ENCODE data around the gene ARG2. TPM values are rescaled to one million over a fixed set of nuclear protein-coding genes. Genes with fewer than 3 reads are reported as not detected.
A peak's percentile ranks its signal among the peaks of the same experiment; 100 is the strongest.
"Not testable (repeated sequence)": the region's sequence is repeated elsewhere in the genome, so short reads cannot be mapped to it uniquely, and the experiment has no call there.

ARG2 gene
- total RNA-seq, 4 donors from 2014 or later = 13.2 to 125 (median 67.6) TPM

GRCh38 chr14:67620217-67620785 lies 581 bp downstream of the ARG2 start:
- Histone ChIP-seq H3K4me1 (peaks cover 0 to 28% (median 3%) of the 10 kb centered on the region in 4 donors), H3K4me3 (peak overlapping the region; percentile 47 to 70 (median 54)), H3K9me3 (no peaks in the 10 kb centered on the region), H3K27ac (peak overlapping the region; percentile 38 to 81 (median 74)), H3K27me3 (no peaks in the 10 kb centered on the region), H3K36me3 (no peaks in the 10 kb centered on the region)
- DNase-seq = peak in 1 of 3 donors; percentile 58
- TF ChIP-seq POLR2A (IDR thresholded peaks at IDR 0.05) (no peak), CTCF (IDR thresholded peaks at IDR 0.05) (no peak)

- Histone ChIP-seq H3K4me1 (peaks cover 0 to 28% (median 3%) of the 10 kb centered on the region in 4 donors), H3K27ac (peak overlapping the region in 3 of 4 donors; percentile 33 to 72 (median 72)), H3K27me3 (no peaks in the 10 kb centered on the region), H3K36me3 (no peaks in the 10 kb centered on the region), H3K9me3 (no peaks in the 10 kb centered on the region), H3K4me3 (peak overlapping the region in 1 of 4 donors; percentile 22)
- no peak for DNase-seq
- TF ChIP-seq POLR2A (IDR thresholded peaks at IDR 0.05) (no peak), CTCF (IDR thresholded peaks at IDR 0.05) (no peak)
These were observed 3.0 kb downstream of the ARG2 start for GRCh38 chr14:67622675-67623074.

GRCh38 chr14:67623114-67623513 lies 3.4 kb downstream of the ARG2 start:
- TF ChIP-seq POLR2A (IDR thresholded peaks at IDR 0.05) = no peak
- TF ChIP-seq CTCF (IDR thresholded peaks at IDR 0.05) = no peak
- H3K4me1 ChIP-seq = peaks cover 0 to 28% (median 3%) of the 10 kb centered on the region in 4 donors
- H3K9me3 ChIP-seq = no peaks in the 10 kb centered on the region
- DNase-seq = no peak
- no peaks in the 10 kb centered on the region for H3K36me3 ChIP-seq
- no peaks in the 10 kb centered on the region for H3K27me3 ChIP-seq
- H3K4me3 ChIP-seq = peak overlapping the region in 1 of 4 donors; percentile 22
- peak overlapping the region in 3 of 4 donors; percentile 33 to 72 (median 72) for H3K27ac ChIP-seq

- not testable (repeated sequence) for H3K27ac ChIP-seq, H3K9me3 ChIP-seq, DNase-seq, H3K4me3 ChIP-seq, H3K27me3 ChIP-seq, H3K36me3 ChIP-seq
- peak in 1 of 6 experiments; percentile 21 for TF ChIP-seq CTCF (IDR thresholded peaks at IDR 0.05)
- H3K4me1 ChIP-seq = peaks cover 0 to 12% (median 1%) of the 10 kb centered on the region in 4 donors
These were observed 6.4 kb downstream of the ARG2 start for GRCh38 chr14:67626131-67626530.

- Histone ChIP-seq H3K27me3 (no peaks in the 10 kb centered on the region), H3K36me3 (no peaks in the 10 kb centered on the region), H3K9me3 (no peaks in the 10 kb centered on the region), H3K4me3 (no peak overlapping the region), H3K4me1 (peaks cover 0 to 6% (median under 1%) of the 10 kb centered on the region in 4 donors), H3K27ac (no peak overlapping the region)
- DNase-seq = no peak
- no peak for TF ChIP-seq CTCF (IDR thresholded peaks at IDR 0.05)
- no peak for TF ChIP-seq POLR2A (IDR thresholded peaks at IDR 0.05)
These were observed 7.8 kb downstream of the ARG2 start for GRCh38 chr14:67627519-67627918.

Measured in Peyer's patch (tissue), 4 donors.